ENCODE measurements around the gene CHPF.

The CHPF gene

DNA sequence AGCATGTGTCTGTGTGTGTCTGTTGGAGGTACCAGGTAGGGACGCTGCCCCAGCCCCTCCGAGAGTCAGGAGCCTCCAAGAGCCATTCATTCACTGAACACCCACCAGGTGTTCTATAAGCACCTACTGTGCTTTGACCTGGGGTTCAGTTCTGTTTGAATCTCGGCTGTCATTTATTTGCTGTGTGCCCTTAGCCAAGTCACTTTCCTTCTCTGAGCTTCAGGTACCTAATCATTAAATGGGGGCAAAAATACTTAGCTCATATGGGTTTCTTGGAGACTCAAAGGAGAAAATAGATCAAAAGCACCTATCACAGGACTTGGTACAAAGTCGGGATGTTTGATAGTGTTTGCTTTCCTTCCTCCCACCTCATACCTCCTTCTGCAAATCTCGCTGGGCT is 16.1 kb downstream of the CHPF start:
- no peak for DNase-seq

DNA sequence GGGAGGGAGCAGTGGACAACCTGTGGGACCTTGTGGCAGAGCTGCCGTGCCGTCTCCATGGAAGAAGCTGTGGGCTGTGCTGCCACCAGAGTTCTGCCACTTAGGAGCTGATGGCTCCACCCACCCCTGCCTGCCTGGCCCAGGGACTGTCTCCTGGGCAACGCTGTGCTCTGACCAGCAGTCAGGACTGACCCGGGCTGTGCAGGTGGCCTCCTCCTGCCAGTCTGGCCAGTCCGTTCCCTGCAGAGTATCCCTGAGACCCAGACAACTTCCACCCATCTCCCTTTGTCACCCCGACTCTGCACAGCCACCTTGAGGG is 16.6 kb downstream of the CHPF start:
- no peak for DNase-seq

DNA sequence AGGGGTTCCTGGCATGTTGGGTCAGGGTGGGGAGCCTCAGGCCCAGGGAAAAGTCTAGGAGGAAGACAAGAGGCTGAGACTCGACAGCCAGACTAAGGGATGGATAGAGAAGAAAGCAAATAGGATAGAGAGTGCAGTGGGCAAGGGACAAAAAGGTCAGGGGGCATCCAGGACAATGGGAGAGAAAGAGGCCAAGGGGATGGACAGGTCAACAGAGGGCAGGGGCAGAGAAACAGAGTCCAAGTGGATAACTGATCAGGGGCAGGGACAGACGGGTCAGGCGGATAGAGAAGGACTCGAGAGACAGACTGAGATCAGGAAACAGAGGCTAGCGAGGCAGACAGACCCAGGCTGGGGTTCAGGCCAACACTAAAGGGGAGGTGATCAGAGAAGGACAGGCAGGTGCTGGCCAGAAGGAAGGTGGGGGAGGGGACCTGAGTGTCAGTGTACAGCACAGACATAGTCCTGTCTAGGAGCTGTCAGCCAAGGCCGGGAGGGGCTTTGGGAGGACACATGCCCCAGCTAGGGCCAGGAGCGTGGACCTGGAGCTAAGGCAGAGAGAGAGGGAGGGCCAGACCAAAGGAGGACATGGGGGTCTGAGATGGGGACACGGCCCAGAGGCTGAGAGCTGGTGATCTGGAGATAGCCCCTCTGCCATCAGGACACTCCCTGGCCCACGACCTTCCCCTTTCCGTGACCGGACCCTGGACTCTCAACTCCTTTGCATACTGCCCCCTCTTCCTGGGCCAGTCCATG is 17.1 kb downstream of the CHPF start:
- DNase-seq = no peak

DNA sequence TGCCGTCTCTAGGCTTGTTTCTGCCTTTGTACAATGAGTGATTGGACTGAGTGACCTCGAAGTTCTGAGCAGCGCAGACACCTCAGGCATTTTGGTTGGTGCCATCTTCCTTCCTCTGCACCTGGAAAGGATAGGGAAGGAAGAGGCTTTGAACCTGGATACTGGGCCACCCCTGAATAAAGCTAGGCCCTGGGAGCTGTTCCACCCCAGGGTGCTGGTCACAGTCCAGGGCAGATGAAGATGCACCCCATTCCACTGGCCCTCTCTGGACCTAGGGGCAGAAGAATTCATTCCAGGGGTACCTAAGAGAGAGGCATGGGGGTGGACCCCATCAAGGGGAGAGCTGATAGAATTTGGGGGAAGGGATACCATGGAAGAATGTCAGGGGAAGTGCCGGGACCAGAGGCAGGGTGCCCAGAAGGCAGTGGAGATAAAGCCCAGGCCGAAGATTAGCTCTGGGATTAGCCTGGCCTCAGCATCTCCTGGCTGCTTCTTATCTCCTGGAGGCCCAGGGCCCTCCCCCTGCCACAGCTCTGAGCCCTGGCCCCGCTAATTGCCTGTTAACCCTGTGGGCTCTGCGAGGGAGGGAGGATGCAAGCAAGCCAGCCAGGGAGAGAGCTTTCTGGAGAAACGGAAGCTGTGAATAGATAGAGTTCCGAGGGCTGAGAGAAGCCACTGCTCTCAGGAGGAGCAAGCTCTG is 17.9 kb downstream of the CHPF start:
- no peak for DNase-seq

DNA sequence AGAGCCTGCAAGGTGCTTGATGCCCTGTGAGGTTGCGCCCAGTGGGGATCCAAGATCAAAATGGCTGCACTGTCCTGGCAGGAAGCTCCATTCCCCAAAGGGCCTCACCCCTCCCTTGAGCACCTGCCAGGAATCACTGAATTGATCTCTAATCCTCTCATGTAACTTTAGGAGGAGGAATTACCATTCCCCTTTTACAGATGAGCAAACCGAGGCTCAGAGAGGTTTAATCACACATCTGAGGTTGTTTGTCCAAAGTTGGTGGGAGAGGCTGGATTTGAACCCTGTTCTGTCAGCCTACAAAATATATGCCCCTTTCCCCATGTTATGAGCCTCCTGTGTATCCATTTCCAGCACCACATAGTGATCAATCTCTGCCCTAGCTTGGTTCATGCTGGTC is 18.8 kb downstream of the CHPF start:
- DNase-seq = no peak

DNA sequence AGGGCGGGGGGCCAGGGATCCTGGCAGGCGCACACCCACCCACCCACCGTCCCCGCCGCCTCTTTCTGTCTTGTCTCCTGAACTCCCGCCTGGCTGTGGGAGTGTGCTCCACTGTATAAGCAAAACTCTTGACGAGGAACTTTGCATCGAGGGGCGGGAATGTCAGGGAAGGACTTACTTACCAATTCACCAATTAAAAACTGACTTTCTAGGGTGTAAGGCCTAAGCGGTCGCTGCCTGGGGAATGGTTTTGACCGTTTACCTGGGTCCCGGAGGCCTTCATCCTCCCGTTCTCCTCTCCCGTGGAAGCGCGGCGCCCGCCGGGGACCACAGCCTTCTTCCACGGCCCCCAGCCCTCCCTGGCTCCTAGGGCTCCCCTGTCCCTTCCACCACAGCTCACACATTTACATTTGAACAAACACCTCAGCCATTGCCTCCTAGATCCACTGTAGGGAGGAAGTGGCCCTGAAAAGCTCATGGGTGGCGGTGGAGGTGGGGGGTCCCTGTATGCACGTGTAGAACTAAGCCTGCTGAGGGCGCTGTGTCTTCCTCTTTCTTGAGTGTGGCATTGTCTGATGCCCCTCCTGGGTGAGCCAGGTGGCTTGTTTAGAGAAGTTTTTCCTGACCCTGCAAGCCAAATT is 20.5 kb downstream of the CHPF start:
- no peak for DNase-seq

DNA sequence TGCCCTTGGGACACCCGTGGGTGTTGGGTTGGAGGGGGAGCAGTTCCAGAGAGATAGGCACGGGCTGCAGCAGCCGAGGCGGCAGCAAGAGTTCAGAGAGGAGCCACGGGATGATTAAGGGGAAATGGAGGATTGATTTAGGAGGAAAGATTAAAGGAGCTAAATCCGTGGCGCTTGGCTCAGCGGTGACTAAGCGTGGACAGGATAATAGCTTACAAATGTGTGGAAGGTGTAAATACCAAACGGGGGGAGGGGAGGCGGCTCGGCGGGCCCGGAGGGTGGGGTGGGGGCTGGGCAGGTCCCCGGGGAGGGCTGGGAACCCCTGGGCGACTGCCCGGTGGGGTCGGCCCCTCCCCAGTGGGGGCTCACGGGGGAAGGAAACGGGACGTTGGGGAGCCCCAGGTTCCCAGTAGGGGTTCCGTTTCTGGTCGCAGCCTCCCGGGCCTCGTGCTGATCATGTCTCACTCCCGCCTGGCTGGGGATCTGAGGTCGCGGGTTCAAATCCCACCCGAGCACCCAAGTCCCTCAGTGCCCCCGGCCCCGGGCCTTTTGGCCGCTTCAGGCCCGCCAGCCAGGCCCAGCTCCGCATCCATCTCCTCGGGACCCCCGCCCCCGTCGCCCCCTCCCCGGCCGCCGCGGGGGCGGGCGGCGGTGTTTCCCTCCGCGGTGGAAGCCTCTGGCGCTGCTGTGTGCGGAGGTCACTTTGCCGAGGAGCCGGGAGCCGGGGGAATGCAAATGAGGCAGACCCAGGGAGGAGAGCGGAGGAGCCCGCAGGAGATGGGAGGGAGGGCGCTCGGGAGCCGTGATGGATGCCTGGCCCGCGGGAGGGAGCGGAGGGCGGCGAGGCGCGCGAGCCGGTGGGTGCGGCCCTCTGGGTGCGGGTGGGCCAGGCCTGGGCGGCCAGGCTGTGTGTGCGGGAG is 21.2 kb downstream of the CHPF start:
- DNase-seq = no peak

DNA sequence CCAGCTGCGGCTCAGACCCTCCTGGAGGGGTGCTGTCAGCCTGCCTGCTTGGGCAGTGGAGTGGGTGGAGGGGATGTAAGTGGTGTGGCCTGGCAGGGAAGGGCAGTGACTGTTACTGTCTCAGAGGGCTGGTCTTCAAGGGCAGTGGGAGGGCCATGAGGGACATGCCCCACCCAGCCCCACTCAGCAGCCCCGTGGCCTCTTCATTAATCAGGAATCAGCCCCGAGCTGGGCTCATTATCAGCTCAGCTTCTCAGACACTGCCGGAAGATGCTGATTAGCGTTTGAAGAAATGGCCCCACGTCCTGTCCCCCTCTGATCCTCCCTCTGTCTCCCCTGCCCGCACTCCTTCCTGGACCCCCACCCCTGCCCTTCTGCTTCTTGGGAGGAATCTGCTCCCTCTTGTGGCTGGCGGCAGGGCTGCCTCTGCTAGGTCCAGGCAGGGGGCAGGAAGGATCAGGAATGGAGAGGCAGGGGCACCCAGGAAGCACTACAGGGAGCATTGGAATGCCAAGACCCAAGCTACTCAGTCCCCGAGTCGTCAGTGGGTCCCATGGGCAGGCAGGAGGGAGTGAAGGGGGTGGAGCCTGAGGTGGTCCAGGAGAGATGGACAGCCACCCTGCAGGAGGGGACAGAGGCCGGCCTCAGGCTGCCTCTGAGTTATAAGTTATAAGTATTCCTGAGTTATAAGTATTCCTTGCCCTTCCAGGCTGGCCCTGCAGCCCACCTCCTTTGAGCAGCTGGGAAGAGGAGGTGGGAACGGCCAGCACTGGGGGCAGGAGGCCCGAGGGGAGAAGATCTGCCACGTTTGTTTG is 22.3 kb downstream of the CHPF start:
- DNase-seq = peak in 1 of 2 donors; percentile 20

DNA sequence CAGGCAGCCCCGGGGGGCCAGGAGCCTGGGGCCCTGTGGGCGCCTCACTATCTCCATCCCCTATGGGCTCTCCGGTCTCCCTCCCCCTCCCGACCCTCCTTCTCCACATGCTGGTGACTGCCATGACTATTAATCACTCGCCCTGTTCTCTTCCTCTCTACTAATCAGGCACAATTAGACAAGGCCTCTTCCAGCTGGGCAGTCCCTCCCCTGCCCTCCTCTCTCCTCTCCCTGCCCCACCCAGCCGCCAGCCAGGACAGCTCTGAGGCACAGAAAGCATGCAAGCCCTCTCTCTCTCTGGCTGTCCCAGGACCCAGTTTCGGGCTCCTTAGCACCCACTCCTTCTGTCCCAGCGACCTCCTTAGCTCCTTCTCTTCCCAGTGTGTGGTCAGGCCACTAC is 23.5 kb downstream of the CHPF start:
- no peak for DNase-seq

DNA sequence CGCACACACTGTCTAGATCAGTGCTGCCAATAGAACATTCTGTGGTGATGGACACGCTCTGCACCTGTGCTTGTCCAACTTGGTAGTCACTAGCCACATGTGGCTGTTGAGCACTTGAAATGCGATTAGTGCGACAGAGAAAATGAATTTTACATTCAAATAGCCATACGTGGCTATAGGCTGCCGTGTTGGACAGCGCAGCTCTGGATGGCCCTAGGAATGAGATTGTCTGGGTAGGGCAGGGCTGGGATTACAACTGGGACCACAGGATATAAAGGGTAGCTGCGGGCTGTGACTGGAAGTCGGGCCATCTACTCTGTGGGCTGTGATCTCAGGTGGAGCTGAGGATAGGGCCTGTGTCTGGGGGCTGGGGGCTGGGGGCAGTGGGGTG is 24.1 kb downstream of the CHPF start:
- DNase-seq = no peak

DNA sequence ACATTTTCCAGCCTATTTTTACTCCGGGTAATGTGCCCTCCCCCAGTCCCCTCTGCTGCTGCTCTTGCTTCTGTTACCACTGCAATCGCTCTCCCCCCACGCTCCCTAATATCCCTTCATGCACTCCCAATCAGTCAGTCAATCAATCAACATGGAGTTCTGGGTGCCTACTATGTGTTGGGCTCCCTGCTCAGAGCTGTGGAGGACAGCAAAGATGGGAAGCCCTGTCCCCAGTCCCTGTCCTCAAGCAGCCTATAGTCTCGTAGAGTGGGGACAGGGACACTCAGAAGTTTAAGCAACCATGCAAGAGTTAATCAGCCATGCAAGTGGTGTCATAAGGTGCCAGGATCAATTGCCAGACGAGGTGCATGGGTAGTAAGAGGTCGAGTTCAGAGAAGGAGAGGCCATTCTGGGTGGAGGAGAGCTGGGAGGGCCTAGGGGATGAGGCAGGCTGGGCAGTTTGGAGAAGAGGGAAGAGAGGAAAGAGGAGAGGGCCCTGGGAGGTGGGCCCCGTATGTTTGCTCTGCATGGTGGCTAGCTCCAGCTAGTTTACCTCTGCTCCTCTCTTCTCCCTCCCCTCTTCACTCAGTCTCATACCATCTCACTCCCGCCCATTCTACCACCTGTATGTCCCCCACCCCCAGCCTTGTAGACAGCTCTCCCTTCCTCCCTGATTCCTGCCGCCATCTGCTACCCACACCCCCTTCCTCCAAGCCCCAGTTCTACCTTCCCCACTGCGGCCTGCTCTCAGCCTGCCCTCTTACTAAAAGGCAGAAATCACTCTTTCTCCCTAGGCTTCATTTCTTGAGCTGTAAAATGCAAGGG is 25.4 kb downstream of the CHPF start:
- no peak for DNase-seq

DNA sequence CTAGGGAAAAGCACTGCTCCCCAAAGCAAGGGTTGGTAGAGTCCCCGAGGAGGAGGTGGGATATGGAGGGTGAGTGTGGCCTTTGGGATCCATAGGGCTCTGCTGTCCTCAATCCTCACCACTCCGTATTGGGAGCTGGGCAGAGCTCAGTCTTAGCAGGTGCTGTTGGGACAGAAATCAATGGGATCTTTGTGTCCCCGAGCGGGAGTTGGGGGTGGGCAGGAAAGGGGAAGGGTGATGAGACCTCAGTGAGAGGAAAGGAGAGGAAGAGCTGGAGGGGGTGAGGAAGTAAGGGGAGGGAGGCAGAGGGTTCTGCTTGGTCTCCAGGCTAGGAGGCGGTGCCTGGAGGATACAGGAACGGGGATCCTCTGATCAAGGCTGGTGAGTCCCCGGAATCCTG is 26.7 kb downstream of the CHPF start:
- no peak for DNase-seq

DNA sequence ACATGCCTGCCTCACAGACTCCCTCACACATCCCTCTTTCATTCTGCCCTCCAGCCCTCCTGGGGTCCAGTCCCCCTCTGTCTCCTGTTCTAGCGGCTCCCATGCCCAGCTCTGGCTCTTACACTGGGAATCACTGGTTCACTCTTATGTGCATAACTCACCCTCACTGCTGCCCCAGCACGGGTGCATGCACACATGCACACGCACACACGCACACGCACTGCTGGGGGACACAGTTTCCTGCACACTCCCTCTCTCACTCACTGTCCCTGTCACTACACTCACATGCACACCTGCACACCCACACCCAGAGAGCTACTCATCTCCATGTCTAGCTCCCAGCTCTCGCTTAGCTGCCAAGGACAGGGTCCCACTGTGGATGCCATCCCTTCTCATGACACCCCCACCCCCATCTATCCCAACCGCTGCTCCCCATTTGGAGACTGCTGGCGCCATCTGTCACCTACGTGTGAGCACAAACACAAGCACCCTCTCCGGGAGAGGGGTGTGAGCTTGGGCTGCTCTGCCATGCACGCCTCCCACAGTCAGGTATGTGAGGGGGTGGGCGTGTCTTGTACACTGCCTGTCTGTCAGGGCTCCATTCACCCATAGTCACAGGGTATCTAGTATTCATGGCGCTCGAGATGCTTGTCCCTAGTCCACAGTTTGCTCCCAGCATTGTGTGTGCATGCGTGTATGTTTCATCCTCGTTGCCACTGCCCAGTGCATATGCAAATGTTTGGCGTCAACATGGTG is 27.6 kb downstream of the CHPF start:
- no peak for DNase-seq

DNA sequence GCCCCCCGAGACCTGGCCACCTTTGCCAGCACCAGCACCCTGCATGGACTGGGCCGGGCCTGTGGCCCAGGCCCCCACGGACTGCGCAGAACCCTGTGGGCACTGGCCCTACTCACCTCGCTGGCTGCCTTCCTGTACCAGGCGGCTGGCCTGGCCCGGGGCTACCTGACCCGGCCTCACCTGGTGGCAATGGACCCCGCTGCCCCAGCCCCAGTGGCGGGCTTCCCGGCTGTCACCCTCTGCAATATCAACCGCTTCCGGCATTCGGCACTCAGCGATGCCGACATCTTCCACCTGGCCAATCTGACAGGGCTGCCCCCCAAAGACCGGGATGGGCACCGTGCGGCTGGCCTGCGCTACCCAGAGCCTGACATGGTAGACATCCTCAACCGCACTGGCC is 28.8 kb downstream of the CHPF start:
- no peak for DNase-seq

DNA sequence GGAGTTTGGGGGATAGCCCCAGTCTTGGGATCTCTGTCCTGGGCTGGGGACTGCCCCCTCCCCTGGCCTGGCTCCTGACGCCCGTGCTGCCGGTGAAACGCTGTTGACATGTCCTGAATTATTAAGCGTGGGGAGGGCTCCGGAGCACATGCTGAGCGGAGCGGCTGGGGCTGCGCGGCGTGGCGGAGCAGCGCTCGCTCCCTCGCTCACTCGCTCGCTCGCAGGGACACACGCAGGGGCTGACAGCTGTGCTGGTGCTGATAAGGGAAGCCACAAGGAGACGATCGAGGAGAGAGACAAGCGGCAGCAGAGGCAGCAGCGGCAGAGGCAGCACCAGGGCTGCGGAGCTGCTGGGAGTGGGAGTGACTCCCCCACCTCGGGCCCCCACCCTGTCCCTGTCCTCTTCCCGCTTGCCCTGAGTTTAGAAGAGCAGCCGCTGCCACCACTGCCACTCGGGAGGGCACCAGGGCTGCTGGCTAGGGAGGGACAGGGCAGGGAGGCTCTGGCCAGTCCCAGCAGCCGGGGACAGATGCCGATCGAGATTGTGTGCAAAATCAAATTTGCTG is 29.3 kb downstream of the CHPF start, which contains the start of gene ASIC4:
TSS of gene ASIC4 (plus strand) at position 287 of the 566 bp plus-strand sequence. CDS start at position 530, 243 bp downstream.
- DNase-seq = no peak

DNA sequence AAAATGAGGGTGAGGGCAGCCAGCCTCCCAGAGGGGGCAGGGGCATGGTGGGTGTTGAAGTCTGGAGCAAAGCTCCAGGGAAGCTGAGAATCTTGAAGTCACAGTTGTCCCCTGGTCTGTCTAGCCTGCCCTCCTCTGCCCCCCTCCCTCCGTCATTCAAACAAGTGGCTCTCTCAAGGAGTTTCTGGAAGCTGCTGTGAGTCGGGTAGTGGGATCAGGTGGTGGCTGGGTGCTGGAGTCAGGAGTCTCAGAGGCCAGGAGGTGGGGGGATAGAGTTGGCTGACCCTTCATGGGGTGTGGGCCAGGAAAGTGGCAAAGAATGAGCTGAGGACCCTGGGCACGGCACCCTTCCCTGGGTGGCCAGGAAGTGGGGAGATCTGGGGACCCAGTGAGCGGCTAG is 29.8 kb downstream of the CHPF start:
- DNase-seq = no peak

DNA sequence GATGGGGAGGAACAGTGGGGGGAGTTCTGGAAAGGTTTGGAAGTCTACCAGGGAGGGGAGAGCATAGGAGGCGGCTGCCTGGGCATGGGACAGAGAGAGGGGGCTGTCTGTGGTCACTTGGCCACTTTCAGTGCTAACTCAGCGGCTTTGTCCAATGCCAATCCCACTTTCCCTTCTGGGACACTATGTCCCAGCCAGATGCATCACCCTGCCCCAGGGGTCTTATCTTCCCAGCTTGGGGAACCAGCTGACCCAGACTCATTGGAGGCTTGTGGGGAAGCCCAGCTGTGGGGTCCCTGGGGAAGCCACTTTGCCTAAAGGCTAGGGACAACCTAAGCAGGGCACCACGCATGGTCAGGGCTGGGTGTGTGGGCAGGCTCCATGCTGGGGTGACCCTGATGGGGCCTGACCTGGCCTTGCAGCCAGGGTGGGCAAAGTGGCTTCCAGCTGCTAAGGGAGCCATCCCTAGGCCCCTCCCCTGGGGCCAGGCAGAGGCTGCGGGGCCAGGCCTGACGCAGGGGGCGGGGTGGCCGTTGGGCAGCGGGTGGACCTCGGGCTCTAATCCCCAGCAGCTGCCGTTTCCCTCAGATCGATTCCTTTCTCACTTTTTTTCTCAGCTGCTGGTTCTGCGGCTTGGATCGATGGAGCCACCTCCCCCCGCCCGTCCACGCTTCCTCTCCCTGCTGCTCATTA is 30.9 kb downstream of the CHPF start:
- no peak for DNase-seq

DNA sequence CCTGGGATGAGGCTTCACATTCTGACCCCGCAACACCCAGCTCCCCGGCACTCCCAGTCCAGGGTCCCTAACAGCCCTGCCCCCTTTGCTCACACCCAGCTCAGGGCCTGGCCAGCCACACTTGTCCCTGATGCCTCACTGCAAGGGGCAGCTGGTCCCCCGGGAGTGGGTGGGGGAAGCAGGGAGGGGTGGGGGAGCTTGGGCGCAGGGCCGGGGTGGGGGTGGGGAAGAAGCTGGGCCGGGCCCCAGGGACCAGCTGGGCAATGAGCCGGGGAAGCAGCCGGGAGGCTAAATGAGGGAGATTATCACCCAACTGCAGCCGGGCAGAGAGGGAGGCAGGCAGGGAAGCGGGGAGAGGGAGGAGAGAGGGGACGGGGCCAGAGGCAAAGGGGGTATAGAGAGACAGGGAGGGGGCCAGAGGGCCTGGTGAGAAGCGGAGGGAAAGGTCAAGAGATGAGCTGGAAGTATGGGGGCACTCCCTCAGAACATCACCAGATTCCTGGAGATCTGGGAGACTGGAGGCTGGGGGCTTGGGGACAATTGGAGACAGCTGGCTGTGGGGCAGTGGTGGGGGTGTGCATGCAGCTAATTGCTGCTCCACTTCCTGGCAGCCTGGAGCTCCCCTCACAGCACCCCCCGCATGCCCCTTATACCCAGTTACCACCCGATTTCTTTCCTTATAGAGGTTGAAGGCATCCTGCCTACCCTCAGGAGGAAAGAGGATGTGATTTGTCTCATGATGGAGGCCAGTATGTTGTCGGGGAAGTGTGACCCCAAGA is 31.9 kb downstream of the CHPF start:
- no peak for DNase-seq

Data from inflammatory macrophage treated with lipopolysaccharide for 1 hour (primary cell).